Measurements from ENCODE around the gene KCNQ1.
A peak's percentile ranks its signal among the peaks of the same experiment; 100 is the strongest.

The KCNQ1 gene

GRCh38 chr11:2657697-2658284 is 213.0 kb downstream of the KCNQ1 start:
- DNase-seq, result no peak

- DNase-seq, result no peak
Measured at GRCh38 chr11:2660357-2660939, 215.6 kb downstream of the KCNQ1 start.

- DNase-seq, result no peak
Measured at GRCh38 chr11:2661173-2662023, 216.6 kb downstream of the KCNQ1 start.

GRCh38 chr11:2662024-2662312 is 217.2 kb downstream of the KCNQ1 start:
- DNase-seq, result no peak

GRCh38 chr11:2662430-2663299 is 217.9 kb downstream of the KCNQ1 start:
- DNase-seq, result no peak

GRCh38 chr11:2663506-2663905 is 218.7 kb downstream of the KCNQ1 start:
- no peak for DNase-seq

GRCh38 chr11:2663915-2664314 is 219.1 kb downstream of the KCNQ1 start:
- DNase-seq, result no peak

GRCh38 chr11:2664376-2664775 is 219.6 kb downstream of the KCNQ1 start:
- no peak for DNase-seq

GRCh38 chr11:2664791-2665525 is 220.2 kb downstream of the KCNQ1 start:
- DNase-seq, result no peak

- no peak for DNase-seq
Measured at GRCh38 chr11:2665526-2666400, 221.0 kb downstream of the KCNQ1 start.

- no peak for DNase-seq
Measured at GRCh38 chr11:2666401-2666741, 221.6 kb downstream of the KCNQ1 start.

GRCh38 chr11:2666828-2667570 is 222.2 kb downstream of the KCNQ1 start:
- DNase-seq, result peak; percentile 13

GRCh38 chr11:2667940-2668339 is 223.1 kb downstream of the KCNQ1 start:
- no peak for DNase-seq

- no peak for DNase-seq
Measured at GRCh38 chr11:2668876-2669275, 224.1 kb downstream of the KCNQ1 start.

- DNase-seq, result no peak
Measured at GRCh38 chr11:2669634-2670469, 225.0 kb downstream of the KCNQ1 start.

- DNase-seq, result no peak
Measured at GRCh38 chr11:2670541-2671100, 225.8 kb downstream of the KCNQ1 start.

GRCh38 chr11:2671748-2672147 is 226.9 kb downstream of the KCNQ1 start:
- no peak for DNase-seq

GRCh38 chr11:2672553-2673249 is 227.9 kb downstream of the KCNQ1 start:
- DNase-seq, result no peak

- DNase-seq, result no peak
Measured at GRCh38 chr11:2673250-2673610, 228.4 kb downstream of the KCNQ1 start.

All from fibroblast of skin of abdomen (primary cell).